BLaER1 (cell line): ENCODE measurements around the gene TLR8.

Experiments used
- H3K27ac ChIP-seq: shearing (Covaris generic); formaldehyde crosslinking; 2 replicates; pipeline ENCODE4 v1.8.1; 2022
- H3K27me3 ChIP-seq: shearing (Covaris generic); formaldehyde crosslinking; 2 replicates; pipeline ENCODE4 v1.8.1; 2022
- H3K36me3 ChIP-seq: shearing (Covaris generic); formaldehyde crosslinking; 2 replicates; pipeline ENCODE4 v1.8.1; 2022
- H3K4me1 ChIP-seq: shearing (Covaris generic); formaldehyde crosslinking; 2 replicates; pipeline ENCODE4 v1.8.1; 2022
- H3K4me2 ChIP-seq: shearing (Covaris generic); formaldehyde crosslinking; 2 replicates; pipeline ENCODE4 v1.8.1; 2022
- H3K4me3 ChIP-seq: shearing (Covaris generic); formaldehyde crosslinking; 2 replicates; pipeline ENCODE4 v1.8.1; 2022
- H3K9ac ChIP-seq: shearing (Covaris generic); formaldehyde crosslinking; 2 replicates; pipeline ENCODE4 v1.8.1; 2022
- H3K9me3 ChIP-seq: shearing (Covaris generic); formaldehyde crosslinking; 2 replicates; pipeline ENCODE4 v1.8.1; 2022
- H4K20me1 ChIP-seq: shearing (Covaris generic); formaldehyde crosslinking; 2 replicates; pipeline ENCODE4 v1.8.1; 2022
- Cebpa-rat ChIP-seq: shearing (Covaris generic); IDR thresholded peaks from 2 replicates; pipeline ENCODE4 v1.8.1; 2022

TLR8 gene

GRCh38 chrX:12949205-12949926 lies 42.9 kb downstream of the TLR8 start:
- peak overlapping the region; percentile 79 for H3K4me2 ChIP-seq
- H3K27ac ChIP-seq: peak overlapping the region; percentile 71; the same call in 1 of the 2 replicates
- no peak overlapping the region for H3K4me3 ChIP-seq
- peaks cover 74% of the 10 kb centered on the region for H3K4me1 ChIP-seq
- H3K27me3 ChIP-seq: peaks cover 5% of the 10 kb centered on the region; the same call in 1 of the 2 replicates
- H3K9me3 ChIP-seq: no peaks in the 10 kb centered on the region
- H4K20me1 ChIP-seq: peaks cover 22% of the 10 kb centered on the region
- H3K36me3 ChIP-seq: no peaks in the 10 kb centered on the region
- no peak for TF ChIP-seq Cebpa-rat
- peak overlapping the region; percentile 52; the same call in 1 of the 2 replicates for H3K9ac ChIP-seq

GRCh38 chrX:12949927-12950656 lies 43.7 kb downstream of the TLR8 start:
- no peaks in the 10 kb centered on the region for H3K36me3 ChIP-seq
- no peak for TF ChIP-seq Cebpa-rat
- peaks cover 22% of the 10 kb centered on the region for H4K20me1 ChIP-seq
- no peaks in the 10 kb centered on the region for H3K9me3 ChIP-seq
- H3K4me3 ChIP-seq: peak overlapping the region; percentile 16; the same call in 1 of the 2 replicates
- peak overlapping the region; percentile 79 for H3K4me2 ChIP-seq
- peak overlapping the region; percentile 52 for H3K9ac ChIP-seq
- peak overlapping the region; percentile 71 for H3K27ac ChIP-seq
- H3K4me1 ChIP-seq: peaks cover 81% of the 10 kb centered on the region
- H3K27me3 ChIP-seq: peaks cover 5% of the 10 kb centered on the region; the same call in 1 of the 2 replicates

- H3K27ac ChIP-seq: peak overlapping the region; percentile 71
- H3K9me3 ChIP-seq: no peaks in the 10 kb centered on the region
- peak overlapping the region; percentile 16; the same call in 1 of the 2 replicates for H3K4me3 ChIP-seq
- peak overlapping the region; percentile 79 for H3K4me2 ChIP-seq
- peak overlapping the region; percentile 52 for H3K9ac ChIP-seq
- H3K36me3 ChIP-seq: no peaks in the 10 kb centered on the region
- no peak for TF ChIP-seq Cebpa-rat
- H3K4me1 ChIP-seq: peaks cover 91% of the 10 kb centered on the region
- peaks cover 29% of the 10 kb centered on the region for H4K20me1 ChIP-seq
- 0 out of 2 replicates have a peak, but pooled peaks cover 3% of the 10 kb centered on the region for H3K27me3 ChIP-seq
Observed at GRCh38 chrX:12950851-12951594, 44.6 kb downstream of the TLR8 start.

GRCh38 chrX:12951595-12951975 lies 45.2 kb downstream of the TLR8 start:
- Histone ChIP-seq H4K20me1 (peaks cover 29% of the 10 kb centered on the region), H3K4me1 (peaks cover 96% of the 10 kb centered on the region), H3K4me3 (no peak overlapping the region), H3K9me3 (no peaks in the 10 kb centered on the region), H3K4me2 (peak overlapping the region; percentile 79), H3K27ac (peak overlapping the region; percentile 71), H3K36me3 (no peaks in the 10 kb centered on the region), H3K27me3 (0 out of 2 replicates have a peak, but pooled peaks cover 3% of the 10 kb centered on the region), H3K9ac (peak overlapping the region; percentile 47; the same call in 1 of the 2 replicates)
- TF ChIP-seq Cebpa-rat: no peak

GRCh38 chrX:12953420-12953819 lies 47.0 kb downstream of the TLR8 start:
- Histone ChIP-seq H3K4me1 (peaks cover 98% of the 10 kb centered on the region), H3K9me3 (no peaks in the 10 kb centered on the region), H3K4me2 (0 out of 2 replicates have a peak overlapping the region, but pooled peaks have one; percentile 92), H3K4me3 (no peak overlapping the region), H3K9ac (no peak overlapping the region), H3K27ac (peak overlapping the region; percentile 93), H4K20me1 (peaks cover 29% of the 10 kb centered on the region), H3K36me3 (no peaks in the 10 kb centered on the region), H3K27me3 (0 out of 2 replicates have a peak, but pooled peaks cover 3% of the 10 kb centered on the region)
- no peak for TF ChIP-seq Cebpa-rat

GRCh38 chrX:12954376-12954775 lies 48.0 kb downstream of the TLR8 start:
- H3K9me3 ChIP-seq: no peaks in the 10 kb centered on the region
- no peak for TF ChIP-seq Cebpa-rat
- no peaks in the 10 kb centered on the region for H3K36me3 ChIP-seq
- no peaks in the 10 kb centered on the region for H3K27me3 ChIP-seq
- peaks cover 95% of the 10 kb centered on the region for H3K4me1 ChIP-seq
- peaks cover 22% of the 10 kb centered on the region for H4K20me1 ChIP-seq
- H3K4me3 ChIP-seq: peak overlapping the region; percentile 60
- H3K27ac ChIP-seq: peak overlapping the region; percentile 93
- H3K9ac ChIP-seq: peak overlapping the region; percentile 81
- peak overlapping the region; percentile 92 for H3K4me2 ChIP-seq

- Histone ChIP-seq H3K27ac (peak overlapping the region; percentile 93), H3K4me1 (peaks cover 92% of the 10 kb centered on the region), H3K4me2 (peak overlapping the region; percentile 92), H3K36me3 (no peaks in the 10 kb centered on the region), H3K4me3 (peak overlapping the region; percentile 60), H3K27me3 (no peaks in the 10 kb centered on the region), H4K20me1 (peaks cover 16% of the 10 kb centered on the region), H3K9ac (peak overlapping the region; percentile 81), H3K9me3 (no peaks in the 10 kb centered on the region)
- no peak for TF ChIP-seq Cebpa-rat
Observed at GRCh38 chrX:12954981-12955380, 48.6 kb downstream of the TLR8 start.

- Histone ChIP-seq H3K4me3 (peak overlapping the region; percentile 60), H4K20me1 (peaks cover 7% of the 10 kb centered on the region; the same call in 1 of the 2 replicates), H3K27ac (peak overlapping the region; percentile 93), H3K9ac (peak overlapping the region; percentile 81), H3K4me1 (peaks cover 81% of the 10 kb centered on the region), H3K36me3 (no peaks in the 10 kb centered on the region), H3K27me3 (no peaks in the 10 kb centered on the region), H3K9me3 (no peaks in the 10 kb centered on the region), H3K4me2 (peak overlapping the region; percentile 92)
- TF ChIP-seq Cebpa-rat: peak; percentile 70
Observed at GRCh38 chrX:12955882-12956703, 49.7 kb downstream of the TLR8 start.
